ENCODE results near the gene SAYSD1.

The SAYSD1 gene

GRCh38 chr6:39077882-39078594, 36.9 kb downstream of the SAYSD1 start:
- DNase-seq, result no peak

GRCh38 chr6:39076623-39077535, 38.1 kb downstream of the SAYSD1 start:
- no peak for DNase-seq

- peak; percentile 21 for DNase-seq
These were observed 39.0 kb downstream of the SAYSD1 start for GRCh38 chr6:39075807-39076622.

- no peak for DNase-seq
These were observed 39.8 kb downstream of the SAYSD1 start for GRCh38 chr6:39075010-39075686.

- DNase-seq, result no peak
These were observed 40.5 kb downstream of the SAYSD1 start for GRCh38 chr6:39074486-39074885.

GRCh38 chr6:39073471-39074355, 41.3 kb downstream of the SAYSD1 start:
- no peak for DNase-seq

- DNase-seq, result no peak
These were observed 42.2 kb downstream of the SAYSD1 start for GRCh38 chr6:39072830-39073229.

GRCh38 chr6:39068391-39068790, 46.6 kb downstream of the SAYSD1 start:
- DNase-seq, result no peak

- no peak for DNase-seq
These were observed 49.4 kb downstream of the SAYSD1 start for GRCh38 chr6:39065561-39065960.

- DNase-seq, result no peak
These were observed 51.5 kb downstream of the SAYSD1 start for GRCh38 chr6:39063526-39063925.

- DNase-seq, result no peak
These were observed 52.8 kb downstream of the SAYSD1 start for GRCh38 chr6:39062014-39062740.

GRCh38 chr6:39061588-39061987, 53.4 kb downstream of the SAYSD1 start:
- no peak for DNase-seq

GRCh38 chr6:39061182-39061581, 53.8 kb downstream of the SAYSD1 start:
- no peak for DNase-seq

- no peak for DNase-seq
These were observed 54.4 kb downstream of the SAYSD1 start for GRCh38 chr6:39060467-39061160.

GRCh38 chr6:39059496-39060310, 55.3 kb downstream of the SAYSD1 start:
- no peak for DNase-seq

- no peak for DNase-seq
These were observed 56.4 kb downstream of the SAYSD1 start for GRCh38 chr6:39058471-39059147.

GRCh38 chr6:39057251-39058155, 57.5 kb downstream of the SAYSD1 start:
- DNase-seq, result no peak

GRCh38 chr6:39056681-39057080, 58.3 kb downstream of the SAYSD1 start:
- DNase-seq, result no peak
